Muscle layer of duodenum (tissue), 2 donors: ENCODE results near the gene KISS1.

Experiments
- H3K27ac ChIP-seq: one replicate; pipeline ENCODE4 v1.7.0; 2013; ENCODE audit warnings: mild to moderate bottlenecking, low read length
- H3K27me3 ChIP-seq: one replicate; pipeline ENCODE4 v1.7.0; 2013; ENCODE audit warnings: low read depth, mild to moderate bottlenecking, control low read depth, low read length
- H3K36me3 ChIP-seq, 2 donors: one replicate each; pipeline ENCODE4 v1.7.0; 2013; ENCODE audit warnings: low read length in 2 of 2, control low read depth in 1 of 2, mild to moderate bottlenecking in 1 of 2; ENCODE audit not compliant: insufficient read depth in 2 of 2, control insufficient read depth in 1 of 2
- H3K4me1 ChIP-seq, 2 donors: one replicate each; pipeline ENCODE4 v1.7.0; 2013; ENCODE audit warnings: low read length in 2 of 2, mild to moderate bottlenecking in 2 of 2, control low read depth in 1 of 2, moderate library complexity in 1 of 2; ENCODE audit not compliant: insufficient read depth in 2 of 2, control insufficient read depth in 1 of 2
- H3K4me3 ChIP-seq, 2 donors: one replicate each; pipeline ENCODE4 v1.7.0; 2013; ENCODE audit warnings: low read length in 2 of 2, low read depth in 1 of 2, mild to moderate bottlenecking in 1 of 2
- H3K9me3 ChIP-seq, 2 donors: one replicate each; pipeline ENCODE4 v1.7.0; 2013; ENCODE audit warnings: low read length in 2 of 2, control low read depth in 1 of 2, mild to moderate bottlenecking in 1 of 2; ENCODE audit not compliant: control insufficient read depth in 1 of 2
- donor health status: healthy.

KISS1 gene

GRCh38 chr1:204171751-204172178 lies 24.5 kb downstream of the KISS1 start:
- H3K4me3 ChIP-seq = no peak overlapping the region
- no peaks in the 10 kb centered on the region for H3K27me3 ChIP-seq
- no peak overlapping the region for H3K27ac ChIP-seq
- H3K36me3 ChIP-seq = no peaks in the 10 kb centered on the region
- H3K9me3 ChIP-seq = peaks cover 0 to 16% of the 10 kb centered on the region in 2 donors
- H3K4me1 ChIP-seq = no peaks in the 10 kb centered on the region

GRCh38 chr1:204170494-204171155 lies 25.7 kb downstream of the KISS1 start:
- no peaks in the 10 kb centered on the region for H3K4me1 ChIP-seq
- no peaks in the 10 kb centered on the region for H3K36me3 ChIP-seq
- peaks cover 0 to 16% of the 10 kb centered on the region in 2 donors for H3K9me3 ChIP-seq
- H3K4me3 ChIP-seq = no peak overlapping the region
- H3K27ac ChIP-seq = no peak overlapping the region
- no peaks in the 10 kb centered on the region for H3K27me3 ChIP-seq

- Histone ChIP-seq H3K27me3 (no peaks in the 10 kb centered on the region), H3K36me3 (no peaks in the 10 kb centered on the region), H3K4me1 (no peaks in the 10 kb centered on the region), H3K27ac (no peak overlapping the region), H3K4me3 (no peak overlapping the region), H3K9me3 (peaks cover 0 to 16% of the 10 kb centered on the region in 2 donors)
Observed at GRCh38 chr1:204169858-204170257, 26.4 kb downstream of the KISS1 start.

- no peaks in the 10 kb centered on the region for H3K27me3 ChIP-seq
- H3K4me1 ChIP-seq = no peaks in the 10 kb centered on the region
- H3K4me3 ChIP-seq = no peak overlapping the region
- H3K27ac ChIP-seq = no peak overlapping the region
- peaks cover 0 to 16% of the 10 kb centered on the region in 2 donors for H3K9me3 ChIP-seq
- no peaks in the 10 kb centered on the region for H3K36me3 ChIP-seq
Observed at GRCh38 chr1:204167730-204168129, 28.6 kb downstream of the KISS1 start.

GRCh38 chr1:204166219-204166618 lies 30.1 kb downstream of the KISS1 start, which contains the start of gene REN:
Gene REN, minus strand, starts transcription at chr1:204166337. Its CDS starts 44 bp downstream, at chr1:204166293.
- peaks cover 0 to 16% of the 10 kb centered on the region in 2 donors for H3K9me3 ChIP-seq
- H3K4me1 ChIP-seq = no peaks in the 10 kb centered on the region
- no peak within 1 kb of the TSS for H3K27ac ChIP-seq

GRCh38 chr1:204162494-204163074 lies 33.7 kb downstream of the KISS1 start:
- Histone ChIP-seq H3K27ac (no peak overlapping the region), H3K27me3 (peaks cover 8% of the 10 kb centered on the region), H3K36me3 (no peaks in the 10 kb centered on the region), H3K9me3 (no peaks in the 10 kb centered on the region), H3K4me3 (no peak overlapping the region), H3K4me1 (no peaks in the 10 kb centered on the region)

More at GRCh38 chr1:204166219-204166618, 30.1 kb downstream of the KISS1 start, which contains the start of gene REN:
- H3K27me3 ChIP-seq = peaks cover 8% of the 10 kb centered on the region
- H3K4me3 ChIP-seq = no peak within 1 kb of the TSS
- no peaks in the 10 kb centered on the region for H3K36me3 ChIP-seq

GRCh38 chr1:204161609-204162493 lies 34.4 kb downstream of the KISS1 start:
- no peak overlapping the region for H3K4me3 ChIP-seq
- H3K36me3 ChIP-seq = no peaks in the 10 kb centered on the region
- no peak overlapping the region for H3K27ac ChIP-seq
- no peaks in the 10 kb centered on the region for H3K9me3 ChIP-seq
- H3K27me3 ChIP-seq = peaks cover 8% of the 10 kb centered on the region
- H3K4me1 ChIP-seq = no peaks in the 10 kb centered on the region

GRCh38 chr1:204157962-204158361 lies 38.3 kb downstream of the KISS1 start:
- Histone ChIP-seq H3K27ac (no peak overlapping the region), H3K4me1 (no peaks in the 10 kb centered on the region), H3K9me3 (no peaks in the 10 kb centered on the region), H3K4me3 (no peak overlapping the region), H3K36me3 (no peaks in the 10 kb centered on the region), H3K27me3 (peaks cover 8% of the 10 kb centered on the region)

GRCh38 chr1:204155881-204156280 lies 40.4 kb downstream of the KISS1 start:
- Histone ChIP-seq H3K4me1 (peaks cover 0 to 8% of the 10 kb centered on the region in 2 donors), H3K27ac (no peak overlapping the region), H3K4me3 (no peak overlapping the region), H3K27me3 (no peaks in the 10 kb centered on the region), H3K9me3 (no peaks in the 10 kb centered on the region), H3K36me3 (no peaks in the 10 kb centered on the region)

DNA sequence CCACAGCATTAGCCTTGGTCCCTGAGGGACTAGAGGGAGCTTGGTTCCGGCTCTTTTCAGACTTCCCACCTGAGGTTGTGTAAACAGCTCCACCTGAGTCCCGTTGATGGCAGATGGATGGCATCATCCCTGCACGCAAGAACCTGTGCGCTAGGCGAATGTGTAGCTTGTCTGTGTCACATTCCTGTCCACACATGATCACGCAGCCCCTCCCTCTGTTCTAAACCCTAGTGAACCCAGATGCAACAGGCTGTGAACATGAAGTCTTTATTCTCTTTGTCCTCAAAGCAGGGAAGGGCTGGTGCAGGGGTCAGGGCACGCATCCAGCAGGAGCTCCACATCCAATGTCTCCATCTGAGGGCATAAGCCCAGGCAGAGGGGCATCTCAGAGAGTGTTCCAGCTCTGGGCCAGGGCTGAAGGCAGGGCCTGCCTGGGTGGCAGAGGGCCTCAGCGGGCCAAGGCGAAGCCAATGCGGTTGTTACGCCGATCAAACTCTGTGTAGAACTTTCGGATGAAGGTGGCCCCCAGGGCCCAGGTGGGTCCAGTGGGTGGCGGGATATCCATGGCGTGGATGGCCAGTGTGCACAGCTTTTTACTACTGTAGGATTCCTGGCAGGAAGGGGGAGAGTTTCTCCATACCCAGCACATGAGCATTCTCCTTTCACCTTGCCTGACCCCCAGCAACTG lies 41.6 kb downstream of the KISS1 start:
- no peaks in the 10 kb centered on the region for H3K27me3 ChIP-seq
- no peak overlapping the region for H3K4me3 ChIP-seq
- no peak overlapping the region for H3K27ac ChIP-seq
- no peaks in the 10 kb centered on the region for H3K9me3 ChIP-seq
- H3K36me3 ChIP-seq = no peaks in the 10 kb centered on the region
- H3K4me1 ChIP-seq = peaks cover 0 to 8% of the 10 kb centered on the region in 2 donors

DNA sequence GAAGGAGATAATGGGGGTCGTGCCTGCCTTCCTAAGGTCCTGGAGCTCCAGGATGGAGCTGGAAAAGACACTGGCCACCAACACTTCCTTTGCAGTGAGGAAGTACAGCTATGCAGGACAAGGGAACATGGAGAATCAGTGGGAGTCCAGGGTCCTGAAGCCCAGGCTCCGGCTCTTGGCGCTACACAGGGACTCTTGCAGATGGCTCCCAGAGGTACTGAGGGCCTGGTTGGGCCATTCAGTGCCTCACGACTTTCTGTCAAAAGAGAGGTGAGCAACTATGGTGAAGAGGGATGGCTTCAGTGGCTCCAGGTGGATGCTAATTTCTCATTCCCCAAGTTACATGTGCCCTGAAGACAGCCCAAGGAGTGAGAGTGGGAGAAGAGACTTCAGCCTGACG lies 42.6 kb downstream of the KISS1 start:
- no peaks in the 10 kb centered on the region for H3K27me3 ChIP-seq
- H3K9me3 ChIP-seq = no peaks in the 10 kb centered on the region
- H3K27ac ChIP-seq = no peak overlapping the region
- H3K4me1 ChIP-seq = peaks cover 0 to 8% of the 10 kb centered on the region in 2 donors
- H3K36me3 ChIP-seq = no peaks in the 10 kb centered on the region
- no peak overlapping the region for H3K4me3 ChIP-seq
